ENCODE measurements around the gene PPP1R14B.

Gene PPP1R14B

GRCh38 chr11:64230985-64231365 lies 15.8 kb downstream of the PPP1R14B start:
- H3K36me3 ChIP-seq (ENCODE audit: control insufficient read depth in 2 of 2, insufficient read depth in 2 of 2, low read length in 2 of 2) = no peaks in the 10 kb centered on the region
- peak overlapping the region; percentile 86 to 95 for H3K9ac ChIP-seq (ENCODE audit: low read depth in 1 of 2, low read length in 2 of 2)
- H3K27me3 ChIP-seq (ENCODE audit: control insufficient read depth in 2 of 2, insufficient read depth in 2 of 2, low read length in 2 of 2) = no peaks in the 10 kb centered on the region
- peaks cover 48 to 52% of the 10 kb centered on the region in 2 donors for H3K4me1 ChIP-seq (ENCODE audit: control insufficient read depth in 2 of 2, insufficient read depth in 2 of 2, low read length in 2 of 2)
- no peaks in the 10 kb centered on the region for H3K9me3 ChIP-seq (ENCODE audit: control insufficient read depth in 2 of 2, low read length in 2 of 2)
- H3K27ac ChIP-seq (ENCODE audit: low read depth in 2 of 2, low read length in 2 of 2) = peak overlapping the region; percentile 85 to 90
- peak overlapping the region; percentile 83 to 91 for H3K4me3 ChIP-seq (ENCODE audit: low read length in 2 of 2)

- Histone ChIP-seq H3K9ac (ENCODE audit: low read depth in 1 of 2, low read length in 2 of 2) (peak within 1 kb of the TSS; percentile 86 to 95), H3K27ac (ENCODE audit: low read depth in 2 of 2, low read length in 2 of 2) (peak within 1 kb of the TSS; percentile 85 to 90), H3K9me3 (ENCODE audit: control insufficient read depth in 2 of 2, low read length in 2 of 2) (no peaks in the 10 kb centered on the region), H3K27me3 (ENCODE audit: control insufficient read depth in 2 of 2, insufficient read depth in 2 of 2, low read length in 2 of 2) (no peaks in the 10 kb centered on the region), H3K4me3 (ENCODE audit: low read length in 2 of 2) (peak within 1 kb of the TSS; percentile 83 to 91), H3K36me3 (ENCODE audit: control insufficient read depth in 2 of 2, insufficient read depth in 2 of 2, low read length in 2 of 2) (no peaks in the 10 kb centered on the region), H3K4me1 (ENCODE audit: control insufficient read depth in 2 of 2, insufficient read depth in 2 of 2, low read length in 2 of 2) (peaks cover 45 to 49% of the 10 kb centered on the region in 2 donors)
Measured at GRCh38 chr11:64230171-64230984, 16.4 kb downstream of the PPP1R14B start, which contains the start of gene DNAJC4. DNAJC4 (plus strand) TSS chr11:64230548; CDS start chr11:64230855, 307 bp downstream.

DNA sequence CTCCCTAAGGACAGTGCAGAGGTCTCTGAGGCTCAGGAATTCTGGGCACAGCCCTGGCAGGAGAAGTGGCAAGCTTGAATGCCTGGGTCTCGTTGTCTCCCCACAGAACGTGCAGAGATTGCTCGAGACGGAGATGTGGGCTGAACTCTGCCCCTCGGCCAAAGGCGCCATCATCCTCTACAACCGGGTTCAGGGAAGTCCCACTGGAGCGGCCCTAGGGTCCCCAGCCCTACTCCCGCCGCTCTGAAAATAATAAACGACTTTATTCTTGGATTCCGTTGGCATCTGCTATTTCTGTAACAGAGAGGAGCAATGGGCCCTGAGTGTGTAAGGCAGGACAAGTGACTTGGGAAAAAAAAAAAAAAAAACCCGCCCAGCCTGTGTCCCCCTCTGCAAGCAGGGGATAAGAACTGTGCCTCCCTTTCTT lies 17.0 kb downstream of the PPP1R14B start:
- Histone ChIP-seq H3K27me3 (ENCODE audit: control insufficient read depth in 2 of 2, insufficient read depth in 2 of 2, low read length in 2 of 2) (no peaks in the 10 kb centered on the region), H3K9me3 (ENCODE audit: control insufficient read depth in 2 of 2, low read length in 2 of 2) (no peaks in the 10 kb centered on the region)

DNA sequence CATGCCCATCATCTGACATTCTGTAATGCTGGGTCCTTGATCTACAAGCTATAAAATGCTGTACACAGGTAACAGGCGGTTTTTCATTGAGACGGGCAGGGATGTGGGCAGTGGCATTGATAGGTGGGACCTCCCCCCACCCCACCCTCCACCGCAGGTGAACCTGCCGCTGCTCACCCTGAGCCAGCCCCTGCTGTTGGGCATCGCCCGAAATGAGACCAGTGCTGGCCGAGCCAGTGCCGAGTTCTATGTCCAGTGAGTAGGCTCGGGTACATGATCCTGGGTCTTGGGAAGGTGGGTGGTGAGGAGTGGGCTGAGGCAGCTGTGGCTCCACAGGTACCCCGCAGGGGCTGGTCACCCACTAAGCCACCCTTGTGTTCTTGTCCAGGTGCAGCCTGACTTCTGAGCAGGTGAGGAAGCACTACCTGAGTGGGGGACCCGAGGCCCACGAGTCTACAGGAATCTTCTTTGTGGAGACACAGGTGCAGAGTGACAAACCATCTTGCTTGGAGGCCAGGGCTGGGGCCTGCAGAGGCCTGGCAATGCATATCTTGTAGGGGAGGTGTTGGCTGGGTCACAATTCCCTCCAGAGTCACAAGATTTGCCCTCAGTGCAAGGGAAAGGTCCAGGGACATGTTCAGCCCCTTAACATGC lies 17.5 kb downstream of the PPP1R14B start:
- Histone ChIP-seq H3K36me3 (ENCODE audit: control insufficient read depth in 2 of 2, insufficient read depth in 2 of 2, low read length in 2 of 2) (no peaks in the 10 kb centered on the region), H3K9ac (ENCODE audit: low read depth in 1 of 2, low read length in 2 of 2) (peak overlapping the region in 1 of 2 donors; percentile 95), H3K9me3 (ENCODE audit: control insufficient read depth in 2 of 2, low read length in 2 of 2) (no peaks in the 10 kb centered on the region), H3K4me1 (ENCODE audit: control insufficient read depth in 2 of 2, insufficient read depth in 2 of 2, low read length in 2 of 2) (peaks cover 47 to 50% of the 10 kb centered on the region in 2 donors), H3K4me3 (ENCODE audit: low read length in 2 of 2) (peak overlapping the region; percentile 83 to 91), H3K27ac (ENCODE audit: low read depth in 2 of 2, low read length in 2 of 2) (peak overlapping the region in 1 of 2 donors; percentile 90), H3K27me3 (ENCODE audit: control insufficient read depth in 2 of 2, insufficient read depth in 2 of 2, low read length in 2 of 2) (no peaks in the 10 kb centered on the region)

More for the DNA sequence above, 17.0 kb downstream of the PPP1R14B start:
- Histone ChIP-seq H3K4me1 (ENCODE audit: control insufficient read depth in 2 of 2, insufficient read depth in 2 of 2, low read length in 2 of 2) (peaks cover 46 to 50% of the 10 kb centered on the region in 2 donors), H3K9ac (ENCODE audit: low read depth in 1 of 2, low read length in 2 of 2) (peak overlapping the region; percentile 68 to 95), H3K4me3 (ENCODE audit: low read length in 2 of 2) (peak overlapping the region; percentile 83 to 91), H3K27ac (ENCODE audit: low read depth in 2 of 2, low read length in 2 of 2) (peak overlapping the region; percentile 85 to 90), H3K36me3 (ENCODE audit: control insufficient read depth in 2 of 2, insufficient read depth in 2 of 2, low read length in 2 of 2) (no peaks in the 10 kb centered on the region)

DNA sequence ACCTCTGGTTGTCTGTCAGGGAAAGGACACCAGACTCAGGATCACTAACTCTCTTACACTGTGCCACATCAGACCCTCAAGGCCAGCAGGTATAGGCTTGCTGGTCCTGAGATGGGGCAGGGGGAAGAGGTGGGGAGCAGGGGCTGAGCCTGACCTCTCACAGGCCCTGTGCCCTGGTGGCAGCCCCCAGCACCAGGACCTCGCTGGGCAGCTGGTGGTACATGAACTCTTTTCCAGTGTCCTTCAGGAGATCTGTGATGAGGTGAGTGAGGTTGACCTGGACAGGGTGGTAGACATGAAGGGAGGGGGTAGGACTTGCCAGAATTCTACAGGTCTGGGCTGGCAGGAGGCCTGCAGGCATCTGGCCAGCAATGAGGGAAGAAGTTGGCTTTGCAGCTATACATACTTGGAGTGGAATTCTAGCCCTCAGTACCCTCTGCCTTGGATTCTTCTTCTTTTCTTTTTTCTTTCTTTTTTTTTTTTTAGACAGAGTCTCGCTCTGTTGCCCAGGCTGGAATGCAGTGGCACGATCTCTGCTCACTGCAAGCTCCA lies 19.3 kb downstream of the PPP1R14B start:
- Histone ChIP-seq H3K9ac (ENCODE audit: low read depth in 1 of 2, low read length in 2 of 2) (peak overlapping the region; percentile 96 to 98), H3K9me3 (ENCODE audit: control insufficient read depth in 2 of 2, low read length in 2 of 2) (no peaks in the 10 kb centered on the region), H3K36me3 (ENCODE audit: control insufficient read depth in 2 of 2, insufficient read depth in 2 of 2, low read length in 2 of 2) (peaks cover 0 to 3% of the 10 kb centered on the region in 2 donors), H3K4me1 (ENCODE audit: control insufficient read depth in 2 of 2, insufficient read depth in 2 of 2, low read length in 2 of 2) (peaks cover 42% of the 10 kb centered on the region in 2 donors), H3K27me3 (ENCODE audit: control insufficient read depth in 2 of 2, insufficient read depth in 2 of 2, low read length in 2 of 2) (no peaks in the 10 kb centered on the region), H3K4me3 (ENCODE audit: low read length in 2 of 2) (peak overlapping the region; percentile 92 to 94), H3K27ac (ENCODE audit: low read depth in 2 of 2, low read length in 2 of 2) (peak overlapping the region; percentile 93 to 96)

DNA sequence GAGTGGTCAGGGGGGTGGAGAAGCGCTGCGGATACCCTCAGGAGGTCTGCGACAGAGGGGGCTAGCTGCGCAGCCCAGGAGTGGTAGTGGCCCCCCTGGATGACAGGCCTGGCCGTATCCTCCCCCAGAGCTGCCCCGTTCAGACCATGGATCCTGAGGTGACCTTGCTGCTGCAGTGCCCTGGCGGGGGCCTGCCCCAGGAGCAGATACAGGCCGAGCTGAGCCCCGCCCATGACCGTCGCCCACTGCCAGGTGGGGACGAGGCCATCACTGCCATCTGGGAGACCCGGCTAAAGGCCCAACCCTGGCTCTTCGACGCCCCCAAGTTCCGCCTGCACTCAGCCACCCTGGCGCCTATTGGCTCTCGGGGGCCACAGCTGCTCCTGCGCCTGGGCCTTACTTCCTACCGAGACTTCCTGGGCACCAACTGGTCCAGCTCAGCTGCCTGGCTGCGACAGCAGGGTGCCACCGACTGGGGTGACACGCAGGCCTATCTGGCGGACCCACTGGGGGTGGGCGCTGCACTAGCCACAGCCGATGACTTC lies 20.2 kb downstream of the PPP1R14B start:
- peaks cover 0 to 3% of the 10 kb centered on the region in 2 donors for H3K36me3 ChIP-seq (ENCODE audit: control insufficient read depth in 2 of 2, insufficient read depth in 2 of 2, low read length in 2 of 2)
- peak overlapping the region; percentile 96 to 98 for H3K9ac ChIP-seq (ENCODE audit: low read depth in 1 of 2, low read length in 2 of 2)
- H3K27me3 ChIP-seq (ENCODE audit: control insufficient read depth in 2 of 2, insufficient read depth in 2 of 2, low read length in 2 of 2) = no peaks in the 10 kb centered on the region
- peaks cover 39 to 40% of the 10 kb centered on the region in 2 donors for H3K4me1 ChIP-seq (ENCODE audit: control insufficient read depth in 2 of 2, insufficient read depth in 2 of 2, low read length in 2 of 2)
- peak overlapping the region; percentile 92 to 94 for H3K4me3 ChIP-seq (ENCODE audit: low read length in 2 of 2)
- no peaks in the 10 kb centered on the region for H3K9me3 ChIP-seq (ENCODE audit: control insufficient read depth in 2 of 2, low read length in 2 of 2)
- H3K27ac ChIP-seq (ENCODE audit: low read depth in 2 of 2, low read length in 2 of 2) = peak overlapping the region; percentile 93 to 96

DNA sequence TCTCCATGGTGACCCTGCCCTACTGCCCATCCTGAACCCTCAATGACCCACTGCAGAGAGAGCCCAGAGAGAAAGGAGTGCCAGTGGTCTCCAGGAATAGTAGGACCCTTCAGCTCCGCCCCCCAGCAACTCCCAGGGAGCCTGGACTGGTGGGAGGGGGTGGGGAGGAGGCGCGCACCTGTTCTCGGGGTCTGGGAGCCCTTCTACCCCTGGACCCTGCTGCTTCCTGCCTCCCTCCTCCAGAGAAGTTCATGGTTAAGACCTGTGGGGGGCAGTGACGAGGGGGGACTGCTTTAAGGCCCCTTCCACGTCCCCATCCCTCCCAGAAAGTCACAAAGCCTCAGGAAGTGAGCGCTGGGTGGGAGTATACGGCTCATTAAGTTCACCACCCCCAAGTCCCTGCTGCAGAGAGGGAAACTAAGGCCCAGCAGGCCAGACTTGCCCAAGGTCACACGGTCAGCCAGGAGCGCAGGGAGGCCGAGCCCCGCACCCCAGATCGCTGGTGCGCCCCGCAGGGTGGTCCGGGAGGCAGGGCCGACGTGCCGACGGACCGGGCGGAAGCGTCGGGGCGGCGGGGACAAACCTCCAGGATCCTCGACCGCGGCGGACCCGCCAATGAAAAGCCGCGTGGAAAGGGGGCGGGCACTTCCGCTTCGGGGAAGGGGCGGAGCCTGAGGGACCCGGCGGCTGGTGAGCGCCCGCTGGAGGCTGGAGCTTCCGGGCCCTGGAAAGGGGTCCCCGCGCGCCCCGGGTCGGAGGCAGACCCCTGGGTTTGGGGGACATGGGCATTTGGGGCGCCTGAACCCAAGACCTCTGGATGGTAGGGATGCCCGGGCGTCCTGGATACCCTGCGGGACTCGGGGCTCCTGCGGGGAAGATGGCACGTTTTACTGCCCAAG lies 20.9 kb downstream of the PPP1R14B start, which contains the start of the genes NUDT22 and TRPT1:
NUDT22 (plus strand) TSS at position 667 of the 899 bp plus-strand sequence. CDS start 379 bp downstream, outside the sequence.
TRPT1 (minus strand) TSS at position 579 of the 899 bp plus-strand sequence; CDS start at position 253, 326 bp downstream.
- H3K4me1 ChIP-seq (ENCODE audit: control insufficient read depth in 2 of 2, insufficient read depth in 2 of 2, low read length in 2 of 2) = peaks cover 34 to 35% of the 10 kb centered on the region in 2 donors
- H3K27me3 ChIP-seq (ENCODE audit: control insufficient read depth in 2 of 2, insufficient read depth in 2 of 2, low read length in 2 of 2) = no peaks in the 10 kb centered on the region
- peak within 1 kb of the TSS; percentile 92 to 94 for H3K4me3 ChIP-seq (ENCODE audit: low read length in 2 of 2)
- H3K9me3 ChIP-seq (ENCODE audit: control insufficient read depth in 2 of 2, low read length in 2 of 2) = no peaks in the 10 kb centered on the region
- peak within 1 kb of the TSS; percentile 93 to 96 for H3K27ac ChIP-seq (ENCODE audit: low read depth in 2 of 2, low read length in 2 of 2)
- peaks cover 3% of the 10 kb centered on the region in 2 donors for H3K36me3 ChIP-seq (ENCODE audit: control insufficient read depth in 2 of 2, insufficient read depth in 2 of 2, low read length in 2 of 2)
- H3K9ac ChIP-seq (ENCODE audit: low read depth in 1 of 2, low read length in 2 of 2) = peak within 1 kb of the TSS; percentile 96 to 98

DNA sequence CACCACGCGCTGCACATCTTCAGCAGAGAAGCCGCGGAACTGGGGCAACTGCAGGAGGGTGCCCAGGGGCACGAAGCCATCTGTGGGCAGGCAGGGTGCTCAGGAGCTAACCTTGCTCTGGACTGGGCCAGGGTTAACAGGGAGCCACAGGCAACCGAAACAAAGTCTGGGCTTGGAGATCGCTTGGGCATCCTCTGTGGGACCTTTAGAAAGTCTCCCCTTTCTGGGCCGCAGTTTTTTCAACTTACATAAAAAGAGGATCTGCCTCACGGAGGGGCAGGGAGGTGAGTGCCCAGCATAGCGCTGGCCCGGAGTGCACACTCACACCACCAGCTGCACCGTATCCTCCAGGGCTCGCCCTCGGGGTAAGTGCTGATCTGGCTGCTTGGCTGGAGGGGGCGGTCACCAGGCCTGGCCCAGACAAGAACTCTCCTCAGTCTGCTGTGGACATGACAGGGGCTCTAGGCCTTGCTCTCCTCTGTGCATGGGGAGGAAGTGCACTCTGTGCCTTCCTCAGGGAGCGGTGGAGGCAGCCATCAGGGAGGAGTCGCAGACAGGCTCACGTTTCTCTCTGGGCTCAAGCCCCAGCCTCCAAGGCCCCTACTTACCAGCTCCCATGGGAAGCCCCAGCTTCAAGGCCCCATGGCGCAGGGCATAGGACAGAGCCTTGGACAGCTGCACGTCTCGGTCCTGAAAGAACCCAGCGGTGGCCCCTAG lies 21.7 kb downstream of the PPP1R14B start:
- H3K36me3 ChIP-seq (ENCODE audit: control insufficient read depth in 2 of 2, insufficient read depth in 2 of 2, low read length in 2 of 2) = peaks cover 9 to 10% of the 10 kb centered on the region in 2 donors
- peak overlapping the region; percentile 92 to 94 for H3K4me3 ChIP-seq (ENCODE audit: low read length in 2 of 2)
- H3K9me3 ChIP-seq (ENCODE audit: control insufficient read depth in 2 of 2, low read length in 2 of 2) = no peaks in the 10 kb centered on the region
- peak overlapping the region; percentile 93 to 96 for H3K27ac ChIP-seq (ENCODE audit: low read depth in 2 of 2, low read length in 2 of 2)
- H3K27me3 ChIP-seq (ENCODE audit: control insufficient read depth in 2 of 2, insufficient read depth in 2 of 2, low read length in 2 of 2) = no peaks in the 10 kb centered on the region
- peak overlapping the region; percentile 95 to 98 for H3K9ac ChIP-seq (ENCODE audit: low read depth in 1 of 2, low read length in 2 of 2)
- H3K4me1 ChIP-seq (ENCODE audit: control insufficient read depth in 2 of 2, insufficient read depth in 2 of 2, low read length in 2 of 2) = peaks cover 31 to 34% of the 10 kb centered on the region in 2 donors
